Activated T-cell treated with anti-CD3 and anti-CD28 coated beads for 1 hour (primary cell): ENCODE results near the gene LRRC8B.
"Not testable (repeated sequence)": the region's sequence is repeated elsewhere in the genome, so short reads cannot be mapped to it uniquely, and the experiment has no call there.

Experiments used
- DNase-seq: peaks from one replicate; pipeline ENCODE4 v3.0.0-alpha.2; 2020; ENCODE audit warnings: low read depth

LRRC8B gene

GRCh38 chr1:89584211-89584610 lies 59.6 kb downstream of the LRRC8B start:
- DNase-seq: no peak

DNA sequence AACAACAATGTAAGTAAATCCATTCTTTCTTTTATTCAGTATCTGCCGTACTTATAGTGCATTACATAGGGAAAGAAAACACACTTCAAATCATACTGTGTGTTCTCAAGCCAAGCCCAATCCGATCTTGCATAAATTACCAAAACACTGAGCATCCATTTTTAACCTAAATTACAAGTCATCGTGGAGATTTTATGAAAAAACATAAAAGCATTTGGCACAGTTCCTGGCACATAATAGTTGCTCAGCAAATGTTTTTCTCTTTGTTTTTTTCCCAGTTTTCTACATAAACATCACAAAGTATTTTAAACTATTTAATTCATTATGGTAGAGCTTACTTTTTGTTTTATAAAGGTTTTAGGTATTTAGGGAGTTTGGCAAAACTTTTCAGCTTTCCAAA lies 60.2 kb downstream of the LRRC8B start:
- DNase-seq: no peak

GRCh38 chr1:89587729-89588161 lies 63.1 kb downstream of the LRRC8B start:
- DNase-seq: no peak

GRCh38 chr1:89588480-89588879 lies 63.9 kb downstream of the LRRC8B start:
- DNase-seq: no peak

GRCh38 chr1:89589515-89589914 lies 64.9 kb downstream of the LRRC8B start:
- DNase-seq: no peak

- DNase-seq: no peak
Measured at GRCh38 chr1:89590341-89591080, 65.9 kb downstream of the LRRC8B start.

DNA sequence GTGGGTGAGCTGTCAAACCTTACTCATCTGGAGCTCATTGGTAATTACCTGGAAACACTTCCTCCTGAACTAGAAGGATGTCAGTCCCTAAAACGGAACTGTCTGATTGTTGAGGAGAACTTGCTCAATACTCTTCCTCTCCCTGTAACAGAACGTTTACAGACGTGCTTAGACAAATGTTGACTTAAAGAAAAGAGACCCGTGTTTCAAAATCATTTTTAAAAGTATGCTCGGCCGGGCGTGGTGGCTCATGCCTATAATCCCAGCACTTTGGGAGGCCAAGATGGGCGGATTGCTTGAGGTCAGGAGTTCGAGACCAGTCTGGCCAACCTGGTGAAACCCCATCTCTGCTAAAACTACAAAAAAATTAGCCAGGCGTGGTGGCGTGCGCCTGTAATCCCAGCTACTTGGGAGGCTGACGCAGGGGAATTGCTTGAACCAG lies 68.3 kb downstream of the LRRC8B start:
- not testable (repeated sequence) for DNase-seq

DNA sequence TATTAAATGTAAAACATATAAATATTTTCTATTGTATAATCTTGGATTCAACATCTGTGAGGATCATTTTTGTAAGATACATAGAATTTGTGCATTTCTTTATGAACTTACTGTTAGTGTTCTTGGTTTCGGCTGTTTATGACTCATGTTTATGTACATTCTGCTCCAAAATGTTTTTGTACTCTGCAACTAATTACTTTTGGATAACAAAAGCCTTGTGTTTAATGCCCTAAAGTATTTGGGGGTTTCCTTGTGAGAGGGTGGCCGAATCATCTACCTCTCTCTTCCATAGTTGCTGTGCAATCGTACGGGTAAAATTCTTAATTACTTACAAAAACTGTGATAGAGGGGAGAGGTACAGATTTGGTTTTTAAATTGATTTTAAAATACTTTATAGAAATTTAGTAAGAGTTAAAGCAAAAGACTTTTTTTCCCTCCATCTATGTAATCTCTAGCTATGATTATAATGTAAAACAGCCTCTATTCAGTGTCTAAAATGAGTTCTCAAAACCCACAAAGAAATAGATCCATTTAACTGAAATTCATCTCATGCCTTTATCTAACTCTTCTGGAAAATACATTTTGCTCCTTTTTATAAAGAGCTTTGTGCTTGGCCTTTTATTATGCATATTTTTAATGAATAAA lies 69.6 kb downstream of the LRRC8B start:
- no peak for DNase-seq

DNA sequence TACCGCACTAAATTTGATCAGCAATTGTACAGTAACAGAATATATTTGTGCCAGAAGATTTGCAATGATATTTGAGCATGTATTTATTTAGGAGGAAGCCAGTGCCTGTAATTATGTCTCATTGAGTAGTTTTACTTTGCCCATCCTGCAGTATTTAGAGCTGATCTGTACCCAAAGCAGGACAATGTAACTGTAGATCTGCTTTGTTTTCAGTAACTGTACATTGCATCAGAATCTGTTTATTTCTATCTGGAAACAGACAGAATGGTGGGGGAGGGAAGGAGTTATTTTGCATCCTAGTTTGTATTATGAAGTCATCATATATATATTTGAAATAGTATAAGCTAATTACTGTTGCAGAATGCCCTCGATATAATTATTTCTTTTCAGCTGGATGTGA lies 72.1 kb downstream of the LRRC8B start:
- no peak for DNase-seq

DNA sequence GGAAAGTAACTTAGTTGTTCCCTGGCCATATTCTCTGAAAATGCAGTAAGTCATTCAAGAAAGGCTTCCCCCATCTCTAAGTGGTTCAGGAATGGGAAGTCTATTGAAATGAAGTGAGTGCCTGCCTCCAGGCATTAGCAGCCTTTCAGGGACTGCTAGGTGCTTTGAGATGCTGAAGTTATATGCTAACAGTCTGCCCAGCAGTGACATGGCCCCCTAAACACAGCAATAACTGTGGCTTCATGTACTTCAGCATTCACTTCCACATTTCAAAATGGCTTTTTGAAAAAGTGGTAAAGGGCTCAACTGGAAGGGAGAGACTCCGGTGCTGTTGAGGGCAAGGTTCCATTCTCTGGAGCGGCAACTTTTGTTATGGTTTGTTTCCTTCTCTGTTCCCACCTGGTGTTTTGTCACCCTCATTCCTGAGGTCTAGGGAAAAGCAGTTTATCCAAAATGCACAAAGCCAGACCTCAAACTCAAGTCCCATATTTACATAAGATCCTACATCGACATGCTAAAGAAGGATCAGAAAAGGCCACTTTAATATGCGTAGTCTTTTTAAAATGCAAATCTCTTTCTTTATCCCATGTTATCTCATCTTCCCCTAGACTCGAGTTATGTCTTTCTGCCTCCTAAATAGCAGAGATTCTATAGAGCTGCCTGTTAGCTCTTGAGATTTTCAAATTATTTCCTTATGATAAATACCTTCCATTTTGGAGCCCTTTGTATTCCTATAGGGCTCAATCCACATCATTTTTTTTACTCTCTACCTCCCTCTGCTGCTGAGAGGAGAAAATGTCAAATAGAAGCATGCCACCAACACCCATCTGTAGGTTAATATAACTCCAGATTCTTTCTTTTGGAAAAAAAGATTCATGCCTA lies 74.1 kb downstream of the LRRC8B start:
- DNase-seq: no peak

GRCh38 chr1:89599332-89599630 lies 74.7 kb downstream of the LRRC8B start:
- no peak for DNase-seq

GRCh38 chr1:89600451-89601224 lies 76.0 kb downstream of the LRRC8B start:
- no peak for DNase-seq

GRCh38 chr1:89602871-89603404 lies 78.3 kb downstream of the LRRC8B start:
- no peak for DNase-seq

- DNase-seq: no peak
Measured at GRCh38 chr1:89603651-89604413, 79.2 kb downstream of the LRRC8B start.

GRCh38 chr1:89604414-89604735 lies 79.7 kb downstream of the LRRC8B start:
- DNase-seq: no peak

DNA sequence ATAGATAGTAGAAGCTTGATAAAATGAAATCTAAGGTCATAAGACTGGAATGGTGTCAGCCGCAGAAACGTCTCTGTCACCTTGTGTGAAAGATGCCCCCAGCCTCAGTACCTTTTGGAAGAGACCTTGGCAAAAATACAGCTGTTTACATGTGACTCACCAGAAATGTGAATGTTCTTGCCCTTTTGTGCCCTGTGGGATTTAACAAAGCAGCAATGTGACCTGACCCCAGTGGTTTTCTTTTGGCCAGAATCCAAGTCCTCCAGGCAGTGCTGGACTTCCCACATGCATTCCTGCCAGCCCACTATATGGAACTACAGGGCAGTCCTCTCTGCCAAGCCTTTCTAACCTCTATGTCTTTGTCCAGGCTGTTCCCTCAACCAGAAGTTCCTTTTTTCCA lies 81.1 kb downstream of the LRRC8B start:
- no peak for DNase-seq

DNA sequence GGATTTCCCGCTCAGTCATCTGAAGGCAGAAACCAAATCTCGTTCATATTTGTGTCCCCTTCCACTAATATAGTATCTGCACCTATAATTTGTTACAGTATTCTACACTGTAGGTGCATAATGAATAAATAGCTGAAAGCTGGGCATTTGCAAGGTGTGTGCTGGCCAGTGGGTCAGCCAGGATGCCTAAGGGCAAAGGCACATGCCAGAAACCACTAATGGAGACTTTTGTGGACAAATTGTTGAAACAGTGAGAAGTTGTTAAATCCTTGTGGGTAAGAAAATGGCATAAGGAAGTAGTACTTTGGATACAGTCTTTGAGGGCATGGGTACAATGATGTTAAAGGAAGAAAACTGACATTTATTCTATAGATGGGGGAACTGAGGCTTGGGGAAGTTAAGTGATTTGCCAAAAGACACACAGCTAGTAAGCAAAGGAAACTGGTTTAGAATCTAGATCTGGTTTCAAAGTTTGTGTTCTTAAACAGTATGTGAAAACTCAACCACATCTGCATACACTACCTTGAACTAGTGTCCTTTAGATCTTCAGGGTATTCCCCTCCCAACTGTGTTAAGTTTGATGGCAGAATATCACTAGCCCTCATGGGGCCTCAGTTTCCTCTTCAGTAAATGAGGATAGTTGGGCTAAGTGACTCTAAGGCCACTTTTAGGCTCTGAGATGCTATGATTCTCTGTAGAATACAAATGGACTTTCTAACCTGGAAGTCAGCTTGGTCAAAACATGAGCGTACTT lies 81.8 kb downstream of the LRRC8B start:
- DNase-seq: no peak

DNA sequence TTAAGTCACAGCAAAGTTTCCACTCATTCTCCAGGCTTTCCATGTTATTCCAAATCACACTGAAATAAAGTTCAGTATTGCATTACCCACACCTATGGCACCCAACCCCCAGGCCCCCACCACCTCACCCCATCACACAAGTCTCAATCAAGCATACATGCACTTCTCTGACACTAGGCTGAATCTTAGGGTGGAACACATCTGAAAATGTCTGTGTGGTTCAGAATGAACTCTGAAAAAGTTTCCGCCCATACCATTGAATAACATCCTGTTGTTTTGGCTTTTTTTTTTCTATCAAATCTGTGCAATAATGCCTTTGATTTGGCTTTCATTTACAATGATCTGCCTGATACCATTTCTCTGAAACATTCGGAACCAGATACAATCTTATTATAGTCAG lies 82.5 kb downstream of the LRRC8B start:
- DNase-seq: peak; percentile 22

GRCh38 chr1:89607586-89608318 lies 83.1 kb downstream of the LRRC8B start:
- no peak for DNase-seq
